HG03139 (cell line): ENCODE results near the gene SH3D19.
"Not testable (repeated sequence)": the region's sequence is repeated elsewhere in the genome, so short reads cannot be mapped to it uniquely, and the experiment has no call there.

ENCODE experiments used
- ATAC-seq: cut with Tn5 transposase; IDR thresholded peaks from one replicate; pipeline ENCODE4 v1.9.1; 2021; ENCODE audit not compliant: unreplicated experiment

Gene SH3D19

GRCh38 chr4:151284534-151285245, 40.7 kb downstream of the SH3D19 start:
- ATAC-seq: no peak

- ATAC-seq: no peak
Measured at GRCh38 chr4:151276787-151277562, 48.4 kb downstream of the SH3D19 start, which contains the start of gene PRSS48. Gene PRSS48, plus strand, starts transcription at chr4:151277161. Its CDS starts 12 bp downstream, at chr4:151277173.

DNA sequence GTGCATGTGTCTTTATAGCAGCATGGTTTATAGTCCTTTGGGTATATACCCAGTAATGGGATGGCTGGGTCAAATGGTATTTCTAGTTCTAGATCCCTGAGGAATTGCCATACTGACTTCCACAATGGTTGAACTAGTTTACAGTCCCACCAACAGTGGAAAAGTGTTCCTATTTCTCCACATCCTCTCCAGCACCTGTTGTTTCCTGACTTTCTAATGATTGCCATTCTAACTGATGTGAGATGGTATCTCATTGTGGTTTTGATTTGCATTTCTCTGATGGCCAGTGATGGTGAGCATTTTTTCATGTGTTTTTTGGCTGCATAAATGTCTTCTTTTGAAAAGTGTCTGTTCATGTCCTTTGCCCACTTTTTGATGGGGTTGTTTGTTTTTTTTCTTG, 56.5 kb downstream of the SH3D19 start:
- ATAC-seq: not testable (repeated sequence)

DNA sequence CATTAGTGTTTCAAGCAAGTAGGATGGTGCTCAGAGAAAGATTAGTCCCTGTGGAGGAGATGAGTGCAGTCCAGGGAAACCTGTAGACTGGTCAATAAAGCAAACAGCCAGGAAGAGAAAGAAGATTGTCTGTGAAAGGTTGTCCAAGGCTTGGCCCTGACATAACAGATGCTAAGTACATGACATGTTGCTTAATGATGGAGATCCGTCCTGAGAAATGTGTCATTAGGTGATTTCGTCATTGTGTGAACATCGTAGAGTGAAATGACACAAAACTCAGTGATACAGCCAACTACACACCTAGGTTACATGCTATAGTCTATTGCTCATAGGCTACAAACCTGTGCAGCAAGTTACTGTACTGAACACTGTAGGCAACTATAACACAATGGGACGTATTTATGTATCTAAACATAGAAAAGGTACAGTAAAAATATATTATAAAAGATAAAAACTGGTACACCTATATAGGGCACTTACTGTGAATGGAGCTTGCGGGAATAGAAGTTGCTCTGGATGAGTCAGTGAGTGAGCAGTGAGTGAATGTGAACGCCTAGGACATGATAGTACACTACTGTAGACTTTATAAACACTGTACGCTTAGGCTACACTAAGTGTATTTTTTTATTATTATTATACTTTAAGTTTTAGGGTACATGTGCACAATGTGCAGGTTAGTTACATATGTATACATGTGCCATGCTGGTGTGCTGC, 57.4 kb downstream of the SH3D19 start:
- no peak for ATAC-seq

- no peak for ATAC-seq
Measured at GRCh38 chr4:151267104-151267503, 58.3 kb downstream of the SH3D19 start.

- ATAC-seq: no peak
Measured at GRCh38 chr4:151266497-151266896, 58.9 kb downstream of the SH3D19 start.

DNA sequence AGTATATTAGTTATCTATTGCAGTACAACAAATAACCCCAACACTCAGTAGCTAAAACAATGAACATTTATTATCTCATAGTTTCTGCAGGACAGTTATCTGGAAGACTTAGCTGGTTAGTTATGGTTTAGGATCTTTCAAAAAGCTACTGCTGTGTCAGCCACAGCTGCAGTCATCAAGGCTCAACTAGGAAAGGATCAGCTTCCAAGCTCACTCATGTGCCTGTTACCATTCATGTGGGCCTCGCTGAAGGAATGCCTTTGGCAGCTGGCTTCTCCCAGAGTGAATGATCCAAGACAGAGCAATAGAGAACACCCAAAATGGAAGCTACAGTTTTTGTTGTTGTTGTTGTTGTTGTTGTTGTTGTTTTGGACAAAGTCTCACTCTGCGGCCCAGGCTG, 62.0 kb downstream of the SH3D19 start:
- no peak for ATAC-seq

GRCh38 chr4:151260526-151260925, 64.9 kb downstream of the SH3D19 start:
- ATAC-seq: no peak

DNA sequence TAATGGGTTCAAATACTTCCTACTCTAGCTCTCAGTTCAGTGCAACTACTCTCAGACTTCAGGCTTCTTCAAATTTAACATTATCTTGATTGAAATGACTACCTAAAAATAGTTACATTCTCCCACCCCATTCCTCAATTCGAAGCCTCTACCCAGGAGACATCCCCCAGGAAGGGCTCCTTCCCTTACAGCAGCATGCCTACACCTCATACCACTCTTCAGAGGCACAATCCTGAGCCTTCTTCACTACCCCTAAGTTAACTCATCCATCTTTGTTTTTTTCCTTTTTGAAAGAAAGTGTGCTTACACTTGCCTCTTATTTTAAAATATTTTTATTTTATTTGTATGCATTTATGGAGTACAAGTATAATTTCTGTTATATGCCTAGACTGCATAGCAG, 65.7 kb downstream of the SH3D19 start:
- ATAC-seq: no peak

DNA sequence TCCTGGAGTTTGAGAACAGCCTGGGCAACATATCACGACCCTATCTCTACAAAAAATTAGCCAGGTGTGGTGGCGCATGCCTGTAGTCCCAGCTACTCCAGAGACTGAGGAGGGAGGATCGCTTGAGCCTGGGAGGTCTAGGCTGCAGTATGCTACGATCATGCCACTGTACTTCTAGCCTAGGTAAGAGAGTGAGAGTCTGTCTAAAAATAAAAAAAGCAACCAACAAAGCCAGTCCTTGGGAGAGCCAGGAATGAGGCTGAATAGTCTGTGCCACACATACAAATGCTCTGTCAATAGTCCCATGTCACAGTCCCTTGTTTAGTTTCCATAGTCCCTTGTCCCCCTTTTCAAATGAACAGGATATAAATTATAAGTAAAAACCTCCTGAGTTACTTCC, 67.7 kb downstream of the SH3D19 start:
- no peak for ATAC-seq

- no peak for ATAC-seq
Measured at GRCh38 chr4:151256134-151256533, 69.3 kb downstream of the SH3D19 start.

DNA sequence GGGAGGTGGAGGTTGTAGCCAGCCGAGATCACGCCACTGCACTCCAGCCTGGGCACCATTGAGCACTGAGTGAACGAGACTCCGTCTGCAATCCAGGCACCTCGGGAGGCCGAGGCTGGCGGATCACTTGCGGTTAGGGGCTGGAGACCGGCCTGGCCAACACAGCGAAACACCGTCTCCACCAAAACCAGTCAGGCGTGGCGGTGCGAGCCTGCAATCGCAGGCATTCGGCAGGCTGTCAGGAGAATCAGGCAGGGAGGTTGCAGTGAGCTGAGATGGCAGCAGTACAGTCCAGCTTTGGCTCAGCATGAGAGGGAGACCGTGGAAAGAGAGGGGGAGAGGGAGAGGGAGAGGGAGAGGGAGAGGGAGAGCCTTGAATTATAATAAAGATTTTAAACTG, 69.7 kb downstream of the SH3D19 start:
- not testable (repeated sequence) for ATAC-seq

- not testable (repeated sequence) for ATAC-seq
Measured at GRCh38 chr4:151255226-151255625, 70.2 kb downstream of the SH3D19 start.

GRCh38 chr4:151251603-151252304, 73.7 kb downstream of the SH3D19 start:
- no peak for ATAC-seq

GRCh38 chr4:151250706-151251105, 74.7 kb downstream of the SH3D19 start:
- ATAC-seq: no peak

GRCh38 chr4:151248519-151248918, 76.9 kb downstream of the SH3D19 start:
- no peak for ATAC-seq

DNA sequence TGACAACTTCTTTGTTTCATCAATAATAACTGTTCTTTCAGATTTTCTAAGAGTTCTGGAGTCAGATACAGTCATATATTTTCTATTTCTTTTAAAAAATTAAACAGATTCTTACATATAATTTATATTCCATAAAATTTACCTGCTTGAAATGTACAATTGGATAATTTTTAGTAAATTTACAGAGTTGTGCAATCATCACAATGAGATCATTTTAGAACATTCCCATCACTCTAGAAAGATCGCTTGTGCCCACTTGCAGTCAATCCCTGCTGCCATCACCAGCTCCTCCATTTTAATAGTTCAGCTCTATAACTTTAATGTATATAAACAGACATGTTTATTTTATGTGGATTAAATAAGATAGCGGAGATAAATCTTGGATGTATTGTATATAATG, 78.0 kb downstream of the SH3D19 start:
- no peak for ATAC-seq

DNA sequence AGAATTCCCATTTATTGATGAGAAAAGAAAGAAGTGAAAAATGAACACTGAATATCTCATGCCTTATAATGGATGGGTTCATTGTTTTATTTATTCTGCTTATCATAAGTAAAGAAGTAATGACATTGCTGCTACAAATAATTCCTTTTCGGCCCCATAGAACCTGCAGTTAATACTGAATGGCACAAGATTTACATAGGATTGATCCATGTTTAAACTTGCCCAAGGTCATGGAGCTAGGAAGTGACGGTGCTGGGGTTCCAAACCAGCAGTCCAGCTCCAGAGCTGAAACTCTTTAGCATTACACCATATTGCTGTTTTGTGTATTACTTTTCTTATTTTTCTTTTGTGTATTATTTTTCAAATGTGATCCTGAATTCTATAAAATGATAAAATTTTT, 78.7 kb downstream of the SH3D19 start:
- ATAC-seq: no peak

- ATAC-seq: no peak
Measured at GRCh38 chr4:151242305-151242704, 83.1 kb downstream of the SH3D19 start.

GRCh38 chr4:151239608-151240007, 85.8 kb downstream of the SH3D19 start:
- no peak for ATAC-seq

GRCh38 chr4:151238477-151238876, 86.9 kb downstream of the SH3D19 start:
- ATAC-seq: no peak
